Activated T-cell treated with anti-CD3 and anti-CD28 coated beads, Interleukin-2, amount 50 U/mL, for 24 hours (primary cell): ENCODE results near the gene HIBCH.
"Not testable (repeated sequence)": the region's sequence is repeated elsewhere in the genome, so short reads cannot be mapped to it uniquely, and the experiment has no call there.

Experiments
- DNase-seq: peaks from one replicate; pipeline ENCODE4 v3.0.0-alpha.2; 2020
- H3K27ac Mint-ChIP-seq: 2 replicates; pipeline ENCODE4 v1.8.0; 2020; ENCODE audit warnings: mild to moderate bottlenecking, mixed read lengths
- H3K27me3 Mint-ChIP-seq: 2 replicates; pipeline ENCODE4 v1.8.0; 2020; ENCODE audit warnings: mixed read lengths
- H3K36me3 Mint-ChIP-seq: 2 replicates; pipeline ENCODE4 v1.8.0; 2020; ENCODE audit warnings: low read depth, mixed read lengths
- H3K4me1 Mint-ChIP-seq: 2 replicates; pipeline ENCODE4 v1.8.0; 2020; ENCODE audit warnings: low read depth, mixed read lengths
- H3K4me3 Mint-ChIP-seq: 2 replicates; pipeline ENCODE4 v1.8.0; 2020; ENCODE audit warnings: mild to moderate bottlenecking, moderate library complexity, mixed read lengths
- H3K9me3 Mint-ChIP-seq: 2 replicates; pipeline ENCODE4 v1.8.0; 2020; ENCODE audit warnings: mixed read lengths

The HIBCH gene

GRCh38 chr2:190352668-190353536 is 33.3 kb upstream of the HIBCH start:
- H3K27me3 Mint-ChIP-seq = no peaks in the 10 kb centered on the region
- DNase-seq = no peak
- peaks cover 3% of the 10 kb centered on the region for H3K4me1 Mint-ChIP-seq
- no peaks in the 10 kb centered on the region for H3K9me3 Mint-ChIP-seq
- H3K36me3 Mint-ChIP-seq = no peaks in the 10 kb centered on the region
- H3K27ac Mint-ChIP-seq = no peak overlapping the region
- no peak overlapping the region for H3K4me3 Mint-ChIP-seq

DNA sequence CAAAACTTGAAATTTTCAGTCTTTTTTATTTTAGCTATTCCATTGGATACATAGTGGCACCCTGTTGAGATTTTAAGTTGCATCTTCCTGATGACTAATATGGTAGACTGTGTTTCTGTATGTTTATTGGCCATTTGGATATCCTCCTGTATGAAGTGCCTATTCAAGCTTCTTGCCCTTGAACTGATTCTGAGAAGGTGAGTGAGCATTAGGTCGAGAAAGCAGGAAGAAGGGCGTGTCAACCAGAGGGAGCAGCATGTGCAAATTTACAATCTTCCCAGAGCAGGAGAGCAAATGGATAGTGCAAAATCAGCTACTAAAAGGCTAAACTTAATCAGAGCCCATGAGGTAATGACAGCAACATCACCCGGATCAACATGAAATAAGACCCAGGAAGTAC is 32.3 kb upstream of the HIBCH start:
- Mint-ChIP-seq H3K36me3 (no peaks in the 10 kb centered on the region), H3K27me3 (no peaks in the 10 kb centered on the region), H3K9me3 (no peaks in the 10 kb centered on the region), H3K4me3 (no peak overlapping the region), H3K27ac (no peak overlapping the region), H3K4me1 (peaks cover 3% of the 10 kb centered on the region)
- no peak for DNase-seq

GRCh38 chr2:190350371-190350770 is 30.7 kb upstream of the HIBCH start:
- H3K4me1 Mint-ChIP-seq = peaks cover 5% of the 10 kb centered on the region

DNA sequence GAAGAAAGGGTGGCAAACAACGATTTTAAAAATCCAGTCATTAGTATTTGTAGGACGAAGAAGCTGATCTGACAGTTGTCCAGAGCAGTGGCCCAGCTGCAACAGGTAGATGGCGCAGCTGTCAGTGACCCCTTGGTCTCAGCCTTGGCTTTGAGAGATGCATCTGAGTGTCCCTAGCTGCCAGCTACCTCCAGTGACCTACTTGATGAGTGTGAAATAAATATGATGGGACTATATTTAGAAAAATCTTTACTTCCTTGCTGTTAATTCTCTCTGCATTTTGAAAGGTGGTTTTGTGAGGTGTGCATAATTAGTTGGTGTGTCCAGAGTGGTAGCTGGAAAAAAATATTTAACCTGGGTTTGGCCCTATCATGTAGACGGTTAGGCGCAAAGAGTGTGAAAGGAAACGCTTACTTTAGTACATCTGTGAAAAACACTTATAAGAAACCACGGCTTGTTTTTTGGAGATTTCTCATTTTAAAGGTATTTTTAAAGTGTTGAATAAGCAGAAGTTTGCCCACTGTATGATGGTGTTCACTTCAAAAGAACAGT is 24.7 kb upstream of the HIBCH start:
- H3K4me3 Mint-ChIP-seq = peak overlapping the region; percentile 84

More at GRCh38 chr2:190350371-190350770, 30.7 kb upstream of the HIBCH start:
- no peak overlapping the region for H3K4me3 Mint-ChIP-seq
- H3K36me3 Mint-ChIP-seq = no peaks in the 10 kb centered on the region
- no peak overlapping the region for H3K27ac Mint-ChIP-seq
- no peaks in the 10 kb centered on the region for H3K9me3 Mint-ChIP-seq
- no peak for DNase-seq
- H3K27me3 Mint-ChIP-seq = no peaks in the 10 kb centered on the region

GRCh38 chr2:190343536-190344275 is 24.1 kb upstream of the HIBCH start, which contains the start of gene INPP1:
Gene INPP1 (plus strand): TSS chr2:190343589. CDS start chr2:190360103, 16,514 bp downstream.
- Mint-ChIP-seq H3K4me1 (peaks cover 21% of the 10 kb centered on the region), H3K27ac (peak within 1 kb of the TSS; percentile 89), H3K36me3 (no peaks in the 10 kb centered on the region), H3K4me3 (peak within 1 kb of the TSS; percentile 84), H3K27me3 (no peaks in the 10 kb centered on the region), H3K9me3 (no peaks in the 10 kb centered on the region)
- peak; percentile 71 for DNase-seq

More for the DNA sequence above, 24.7 kb upstream of the HIBCH start:
- Mint-ChIP-seq H3K27me3 (no peaks in the 10 kb centered on the region), H3K4me1 (peaks cover 21% of the 10 kb centered on the region), H3K36me3 (no peaks in the 10 kb centered on the region), H3K9me3 (no peaks in the 10 kb centered on the region), H3K27ac (peak overlapping the region; percentile 86)
- no peak for DNase-seq

DNA sequence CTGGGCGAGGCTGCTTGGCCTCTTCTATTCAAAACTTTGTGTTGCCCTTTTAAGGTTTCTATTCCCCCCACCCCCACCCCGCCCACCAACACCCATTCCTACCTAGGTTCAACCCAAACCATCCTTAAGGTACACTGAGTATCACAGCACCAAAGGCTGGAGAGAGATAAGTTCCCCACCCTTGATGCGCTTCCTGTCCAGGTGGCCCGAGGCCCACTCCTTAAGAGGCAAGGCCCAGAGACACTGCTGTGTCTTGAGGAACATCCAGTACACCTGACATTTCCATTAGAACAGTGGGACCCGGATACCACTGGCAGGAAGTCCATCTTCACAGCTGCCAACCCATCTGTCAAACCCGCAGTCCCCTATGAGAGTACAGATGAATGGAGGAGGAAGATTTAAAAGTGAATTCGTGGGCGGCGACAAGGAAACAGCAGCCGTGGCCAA is 23.5 kb upstream of the HIBCH start:
- Mint-ChIP-seq H3K9me3 (no peaks in the 10 kb centered on the region), H3K4me3 (peak overlapping the region; percentile 76), H3K27ac (peak overlapping the region; percentile 89), H3K4me1 (peaks cover 17% of the 10 kb centered on the region), H3K36me3 (no peaks in the 10 kb centered on the region), H3K27me3 (no peaks in the 10 kb centered on the region)
- no peak for DNase-seq

DNA sequence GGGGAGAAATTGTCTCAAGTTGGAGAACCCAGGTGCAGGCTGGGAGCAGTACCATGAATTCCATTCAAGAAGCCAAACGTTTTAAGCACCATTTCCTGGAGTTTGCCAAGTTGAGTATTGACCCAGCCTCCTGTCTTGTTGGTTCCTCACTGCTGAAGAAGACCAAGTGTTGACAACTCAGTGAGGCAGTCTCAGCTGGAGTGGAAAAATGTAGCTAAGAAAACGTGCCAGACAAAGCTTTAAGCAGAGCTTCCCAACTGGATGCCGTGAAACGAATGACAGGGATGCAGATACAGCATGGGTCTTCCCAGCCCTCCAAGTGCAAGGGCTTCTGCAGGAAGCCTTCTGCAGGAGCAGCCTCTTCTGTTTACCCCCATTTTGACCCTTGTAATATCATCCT is 23.0 kb upstream of the HIBCH start:
- Mint-ChIP-seq H3K27me3 (no peaks in the 10 kb centered on the region), H3K27ac (peak overlapping the region; percentile 37), H3K36me3 (no peaks in the 10 kb centered on the region), H3K4me3 (no peak overlapping the region), H3K4me1 (peaks cover 17% of the 10 kb centered on the region), H3K9me3 (no peaks in the 10 kb centered on the region)
- no peak for DNase-seq

DNA sequence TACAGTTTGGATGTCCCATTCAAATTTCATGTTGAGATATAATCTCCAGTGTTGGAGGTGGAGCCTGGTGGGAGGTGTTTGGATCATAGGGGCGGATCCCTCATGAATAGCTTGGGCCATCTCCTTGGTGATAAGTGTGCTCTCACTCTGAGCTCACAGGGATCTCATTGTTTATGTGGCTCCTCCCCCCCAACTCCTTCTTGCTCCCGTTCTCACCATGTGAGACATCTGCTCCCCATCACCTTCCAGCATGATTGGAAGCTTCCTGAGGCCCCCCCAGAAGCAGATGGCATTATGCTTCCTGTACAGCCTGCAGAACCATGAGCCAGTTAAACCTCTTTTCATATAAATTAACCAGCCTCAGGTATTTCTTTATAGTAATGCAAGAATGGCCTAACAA is 20.7 kb upstream of the HIBCH start:
- no peak for DNase-seq

DNA sequence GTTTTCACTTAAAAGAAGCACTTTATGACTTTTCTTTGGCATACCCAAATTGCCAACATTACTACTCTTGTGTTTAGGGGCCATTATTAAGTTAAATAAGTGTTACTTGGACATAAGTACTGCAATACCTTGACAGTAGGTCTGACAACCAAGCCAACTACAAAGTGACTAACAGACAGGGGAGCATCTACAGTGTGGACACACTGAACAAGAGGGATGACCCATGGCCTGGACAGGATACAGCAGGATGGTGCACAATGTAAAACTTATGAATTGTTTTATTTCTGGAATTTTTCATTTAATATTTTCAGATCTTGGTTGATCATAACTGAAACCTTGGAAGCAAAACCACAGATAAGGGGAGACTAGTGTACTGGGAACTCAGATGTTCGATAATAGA is 19.8 kb upstream of the HIBCH start:
- peaks cover 10% of the 10 kb centered on the region for H3K4me1 Mint-ChIP-seq
- no peak overlapping the region for H3K4me3 Mint-ChIP-seq
- no peaks in the 10 kb centered on the region for H3K27me3 Mint-ChIP-seq
- no peak overlapping the region for H3K27ac Mint-ChIP-seq
- H3K36me3 Mint-ChIP-seq = no peaks in the 10 kb centered on the region
- no peaks in the 10 kb centered on the region for H3K9me3 Mint-ChIP-seq
- DNase-seq = no peak

More for the DNA sequence above, 20.7 kb upstream of the HIBCH start:
- Mint-ChIP-seq H3K27me3 (no peaks in the 10 kb centered on the region), H3K4me3 (no peak overlapping the region), H3K36me3 (no peaks in the 10 kb centered on the region), H3K9me3 (no peaks in the 10 kb centered on the region), H3K27ac (no peak overlapping the region), H3K4me1 (peaks cover 16% of the 10 kb centered on the region)

DNA sequence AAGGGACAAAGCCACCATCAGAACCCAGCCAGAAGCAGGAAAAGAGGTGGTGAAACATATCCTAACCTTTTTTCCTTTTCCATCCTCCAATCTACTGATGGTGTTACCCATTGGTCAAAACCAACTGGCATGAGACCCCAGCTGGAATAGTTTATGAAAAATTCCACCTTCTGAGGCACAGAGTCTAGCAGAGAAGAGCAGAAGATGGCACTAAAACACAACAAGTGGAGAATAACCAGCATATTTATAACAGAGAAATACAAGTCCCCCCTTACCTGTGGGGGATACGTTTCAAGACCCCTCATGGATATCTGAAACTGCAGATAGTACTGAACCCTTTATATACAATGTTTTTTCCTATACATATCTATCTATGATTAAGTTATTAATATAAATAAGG is 18.8 kb upstream of the HIBCH start:
- Mint-ChIP-seq H3K27ac (no peak overlapping the region), H3K36me3 (no peaks in the 10 kb centered on the region), H3K4me3 (no peak overlapping the region), H3K9me3 (no peaks in the 10 kb centered on the region), H3K27me3 (no peaks in the 10 kb centered on the region), H3K4me1 (peaks cover 5% of the 10 kb centered on the region)
- no peak for DNase-seq

GRCh38 chr2:190336420-190336819 is 16.8 kb upstream of the HIBCH start:
- no peak for DNase-seq
- Mint-ChIP-seq H3K27ac (no peak overlapping the region), H3K4me1 (no peaks in the 10 kb centered on the region), H3K9me3 (no peaks in the 10 kb centered on the region), H3K36me3 (no peaks in the 10 kb centered on the region), H3K27me3 (no peaks in the 10 kb centered on the region), H3K4me3 (no peak overlapping the region)

DNA sequence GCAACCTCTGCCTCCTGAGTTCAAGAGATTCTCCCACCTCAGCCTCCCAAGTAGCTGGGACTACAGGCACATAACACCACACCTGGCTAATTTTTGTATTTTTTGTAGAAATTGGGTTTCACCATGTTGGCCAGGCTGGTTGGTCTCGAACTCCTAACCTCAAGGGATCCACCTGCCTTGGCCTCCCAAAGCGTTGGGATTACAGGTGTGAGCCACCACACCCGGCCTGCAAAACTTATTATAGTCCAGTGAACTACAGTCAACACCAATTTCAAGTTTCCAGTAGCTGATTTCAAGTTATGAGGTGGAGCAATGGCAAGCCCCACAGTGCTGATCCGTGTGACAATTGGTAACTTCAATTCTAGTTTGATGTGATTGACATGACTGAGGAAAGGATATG is 16.0 kb upstream of the HIBCH start:
- not testable (repeated sequence) for H3K27ac Mint-ChIP-seq, H3K36me3 Mint-ChIP-seq, H3K4me3 Mint-ChIP-seq, H3K9me3 Mint-ChIP-seq, H3K27me3 Mint-ChIP-seq, H3K4me1 Mint-ChIP-seq, DNase-seq

GRCh38 chr2:190335225-190335559 is 15.6 kb upstream of the HIBCH start:
- DNase-seq = no peak
- no peaks in the 10 kb centered on the region for H3K4me1 Mint-ChIP-seq
- H3K4me3 Mint-ChIP-seq = no peak overlapping the region
- no peak overlapping the region for H3K27ac Mint-ChIP-seq
- H3K9me3 Mint-ChIP-seq = no peaks in the 10 kb centered on the region
- H3K36me3 Mint-ChIP-seq = no peaks in the 10 kb centered on the region
- peaks cover 4% of the 10 kb centered on the region for H3K27me3 Mint-ChIP-seq

DNA sequence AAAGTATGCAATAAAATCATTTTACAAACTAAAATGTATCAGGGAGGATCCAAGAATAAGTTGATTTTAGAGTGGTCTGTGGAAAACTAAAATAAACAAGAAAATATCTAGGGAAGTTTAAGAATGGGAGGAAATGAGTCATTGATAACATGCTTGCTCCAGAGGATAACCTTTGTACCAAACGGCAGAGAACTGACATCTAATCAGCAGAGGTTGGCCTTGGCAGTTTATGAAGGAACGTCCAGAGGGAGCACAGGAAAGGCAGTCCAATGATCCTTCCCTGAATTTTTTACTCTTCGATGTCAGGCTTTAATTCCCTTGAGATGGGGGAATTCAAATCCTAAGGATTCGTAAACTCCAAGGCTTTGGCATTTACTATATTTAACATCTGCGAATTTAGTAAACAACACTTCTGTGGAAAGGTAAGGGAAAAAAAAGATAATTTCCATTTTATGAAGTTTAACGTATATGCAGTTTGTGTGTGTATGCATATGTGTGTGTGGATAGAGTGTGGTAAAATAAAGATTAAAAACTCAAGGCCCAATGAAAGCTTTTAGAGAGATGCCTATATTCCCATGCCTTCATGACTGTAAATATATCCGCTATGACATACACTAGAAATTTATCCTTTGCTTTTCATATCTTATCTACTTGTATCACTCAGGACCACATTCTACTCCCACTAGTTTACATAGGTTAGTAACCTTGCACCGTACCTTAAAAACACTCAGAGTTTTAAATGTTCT is 15.0 kb upstream of the HIBCH start:
- DNase-seq = no peak
- Mint-ChIP-seq H3K36me3 (no peaks in the 10 kb centered on the region), H3K4me1 (no peaks in the 10 kb centered on the region), H3K9me3 (no peaks in the 10 kb centered on the region), H3K27me3 (peaks cover 10% of the 10 kb centered on the region), H3K27ac (no peak overlapping the region), H3K4me3 (no peak overlapping the region)
